Uterus (tissue), 4 donors: ENCODE measurements around the gene PAQR4. TPM values are rescaled to one million over a fixed set of nuclear protein-coding genes. Genes with fewer than 3 reads are reported as not detected.

ENCODE experiments used
- DNase-seq, 2 donors: peaks; one replicate each; pipeline ENCODE4 v3.0.0-alpha.2; 2019 to 2020
- H3K27ac ChIP-seq, 2 donors: fragments of 200-600 bp; sonication (generic); 1 replicate in 1 of 2; 2 replicates in 1 of 2; pipeline ENCODE4 v1.5.1; 2016 to 2018
- H3K27me3 ChIP-seq, 2 donors: fragments of 200-600 bp; sonication (generic); one replicate each; pipeline ENCODE4 v1.5.1; 2018 to 2019; ENCODE audit warnings: control low read depth in 1 of 2
- H3K36me3 ChIP-seq, 2 donors: fragments of 200-600 bp; sonication (generic); one replicate each; pipeline ENCODE4 v1.5.1; 2019; ENCODE audit warnings: control low read depth in 1 of 2
- H3K4me1 ChIP-seq, 2 donors: fragments of 200-600 bp; sonication (generic); one replicate each; pipeline ENCODE4 v1.5.1; 2018 to 2019; ENCODE audit warnings: control low read depth in 1 of 2
- H3K4me3 ChIP-seq, 2 donors: fragments of 200-600 bp; sonication (generic); 1 replicate in 1 of 2; 2 replicates in 1 of 2; pipeline ENCODE4 v1.5.1; 2018 to 2019; ENCODE audit warnings: mild to moderate bottlenecking in 1 of 2
- H3K9me3 ChIP-seq, 2 donors: fragments of 200-600 bp; sonication (generic); one replicate each; pipeline ENCODE4 v1.5.1; 2019; ENCODE audit warnings: control low read depth in 1 of 2
- CTCF ChIP-seq, 4 experiments: fragments of 200-600 bp in 2 of 4; fragments of 450-650 bp in 2 of 4; sonication (generic) in 2 of 4; IDR thresholded peaks; one replicate each; pipeline ENCODE4 v1.5.1; 2016 to 2019; ENCODE audit warnings: antibody characterized with exemption in 4 of 4, mild to moderate bottlenecking in 2 of 4, moderate library complexity in 1 of 4
- POLR2A ChIP-seq, 2 donors: fragments of 450-650 bp; IDR thresholded peaks; one replicate each; pipeline ENCODE4 v1.6.1; 2016; ENCODE audit warnings: antibody characterized with exemption in 2 of 2, mild to moderate bottlenecking in 1 of 2, moderate library complexity in 1 of 2
- intact Hi-C: fragments of 100-400 bp; cut with DNase I; formaldehyde crosslinking; loops from one replicate; pipeline ENCODE4 v1.15.1; 2023; ENCODE audit warnings: low total_unique reads
- total RNA-seq, 4 donors: library from RNA; depleted of rRNA in 3 of 4; stranded (reverse); fragments of >200 nt in 3 of 4; gene quantifications; one replicate each; pipeline versions ENCODE4 v1.1.0 to v1.2.4, GENCODE V29; 2014 to 2023
- donor health status: DM: yes; HTN: yes; CAD: no.

Gene PAQR4
- total RNA-seq, 4 donors from 2014 or later: 0.26 to 4.8 (median 2.5) TPM

GRCh38 chr16:2981177-2981898, 12.2 kb downstream of the PAQR4 start:
- DNase-seq: no peak
- TF ChIP-seq CTCF (IDR thresholded peaks at IDR 0.05) (no peak), POLR2A (IDR thresholded peaks at IDR 0.05) (no peak)
- no peak overlapping the region for H3K27ac ChIP-seq

GRCh38 chr16:2981899-2982250, 12.7 kb downstream of the PAQR4 start:
- no peak overlapping the region for H3K27ac ChIP-seq
- no peak overlapping the region for H3K4me3 ChIP-seq
- TF ChIP-seq CTCF (IDR thresholded peaks at IDR 0.05): no peak
- H3K9me3 ChIP-seq: no peaks in the 10 kb centered on the region
- intact Hi-C loops: no loop called here
- no peak for DNase-seq
- H3K4me1 ChIP-seq: peaks cover 0 to 13% of the 10 kb centered on the region in 2 donors
- H3K36me3 ChIP-seq: no peaks in the 10 kb centered on the region
- H3K27me3 ChIP-seq: no peaks in the 10 kb centered on the region

More at GRCh38 chr16:2981177-2981898, 12.2 kb downstream of the PAQR4 start:
- H3K36me3 ChIP-seq: no peaks in the 10 kb centered on the region
- H3K9me3 ChIP-seq: no peaks in the 10 kb centered on the region
- peak overlapping the region; percentile 69 to 78 for H3K4me3 ChIP-seq
- H3K27me3 ChIP-seq: no peaks in the 10 kb centered on the region
- intact Hi-C loops: no loop called here
- peaks cover 0 to 13% of the 10 kb centered on the region in 2 donors for H3K4me1 ChIP-seq

- H3K4me1 ChIP-seq: peaks cover 0 to 13% of the 10 kb centered on the region in 2 donors
- intact Hi-C loops: no loop called here
Observed at GRCh38 chr16:2982402-2982801, 13.3 kb downstream of the PAQR4 start.

GRCh38 chr16:2983706-2984136, 14.6 kb downstream of the PAQR4 start:
- Histone ChIP-seq H3K27me3 (no peaks in the 10 kb centered on the region), H3K36me3 (no peaks in the 10 kb centered on the region), H3K9me3 (no peaks in the 10 kb centered on the region), H3K27ac (no peak overlapping the region), H3K4me3 (no peak overlapping the region), H3K4me1 (peaks cover 0 to 13% of the 10 kb centered on the region in 2 donors)
- intact Hi-C loops: no loop called here
- DNase-seq: peak; percentile 63 to 85
- peak; percentile 64 to 96 (median 94) for TF ChIP-seq CTCF (IDR thresholded peaks at IDR 0.05)
- TF ChIP-seq POLR2A (IDR thresholded peaks at IDR 0.05): no peak

More at GRCh38 chr16:2982402-2982801, 13.3 kb downstream of the PAQR4 start:
- no peaks in the 10 kb centered on the region for H3K36me3 ChIP-seq
- H3K4me3 ChIP-seq: no peak overlapping the region
- no peaks in the 10 kb centered on the region for H3K27me3 ChIP-seq
- no peaks in the 10 kb centered on the region for H3K9me3 ChIP-seq
- no peak overlapping the region for H3K27ac ChIP-seq
- no peak for TF ChIP-seq POLR2A (IDR thresholded peaks at IDR 0.05)
- no peak for TF ChIP-seq CTCF (IDR thresholded peaks at IDR 0.05)
- DNase-seq: no peak

- Histone ChIP-seq H3K27ac (no peak overlapping the region), H3K36me3 (no peaks in the 10 kb centered on the region), H3K27me3 (no peaks in the 10 kb centered on the region), H3K9me3 (no peaks in the 10 kb centered on the region), H3K4me1 (peaks cover 0 to 6% of the 10 kb centered on the region in 2 donors), H3K4me3 (no peak overlapping the region)
- DNase-seq: no peak
- TF ChIP-seq POLR2A (IDR thresholded peaks at IDR 0.05): no peak
- TF ChIP-seq CTCF (IDR thresholded peaks at IDR 0.05): no peak
- intact Hi-C loops: no loop called here
Observed at GRCh38 chr16:2985462-2985861, 16.3 kb downstream of the PAQR4 start.
